HG02884 (cell line): ENCODE measurements around the gene AP1S2.

ENCODE experiments used
- ATAC-seq: cut with Tn5 transposase; IDR thresholded peaks from one replicate; pipeline ENCODE4 v1.9.1; 2021; ENCODE audit warnings: mild to moderate bottlenecking, moderate library complexity; ENCODE audit not compliant: unreplicated experiment

Gene AP1S2

DNA sequence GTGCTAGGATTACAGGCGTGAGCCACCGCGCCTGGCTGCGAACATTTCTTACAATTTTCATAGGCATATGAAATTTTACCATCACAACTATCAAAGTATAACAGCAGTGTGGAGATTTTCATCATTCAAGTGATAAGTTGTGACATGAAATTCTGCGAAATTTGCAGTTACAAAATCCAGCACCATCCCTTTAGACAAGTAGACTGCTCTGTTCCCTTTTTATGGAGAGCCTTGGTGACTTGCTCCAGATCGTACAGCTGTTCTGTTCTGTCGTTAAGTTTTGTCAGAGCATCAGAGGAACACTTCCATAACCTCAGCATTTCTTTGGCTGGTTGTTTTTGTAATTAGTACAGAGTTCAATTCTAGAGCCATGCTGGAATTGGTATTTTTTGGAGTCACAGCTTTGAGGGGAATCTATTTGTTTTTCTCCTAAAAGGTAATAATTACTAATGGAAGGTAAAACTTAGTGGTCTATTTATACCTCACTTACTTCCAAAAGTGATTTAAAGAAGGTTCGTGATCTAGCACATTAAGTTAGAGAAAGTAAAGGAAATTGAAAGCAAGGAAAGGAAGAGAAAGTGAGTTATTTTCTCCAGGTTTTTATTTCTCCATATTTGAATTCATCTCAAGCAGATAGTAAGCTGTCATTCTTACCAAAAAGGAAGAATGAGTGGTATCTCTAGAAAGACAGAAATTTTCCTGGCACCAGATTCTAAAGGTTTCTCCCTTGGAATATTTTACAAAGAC lies 42.2 kb downstream of the AP1S2 start:
- ATAC-seq: no peak

DNA sequence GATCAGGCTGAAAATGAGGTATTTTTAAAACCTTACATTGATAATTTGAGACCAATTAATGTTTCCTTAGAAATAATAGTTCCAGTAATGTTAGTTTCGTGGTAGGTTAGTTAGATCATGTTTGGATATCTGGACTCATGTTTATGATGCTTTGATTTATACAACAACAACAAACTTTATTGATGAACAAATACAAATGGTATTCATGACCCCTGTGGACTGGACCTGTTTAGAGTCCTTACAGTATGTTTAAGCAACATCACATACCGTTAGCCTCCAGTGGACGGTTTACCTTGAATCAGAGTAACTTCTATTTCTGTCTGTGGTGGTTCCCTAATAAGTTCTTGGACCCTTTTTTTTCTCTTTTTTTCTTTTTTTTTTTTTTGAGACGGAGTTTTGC lies 46.4 kb downstream of the AP1S2 start:
- ATAC-seq: no peak

- ATAC-seq: no peak
These were observed 50.0 kb downstream of the AP1S2 start for GRCh38 chrX:15804563-15804962.

- ATAC-seq: no peak
These were observed 56.9 kb downstream of the AP1S2 start for GRCh38 chrX:15797707-15798106.

DNA sequence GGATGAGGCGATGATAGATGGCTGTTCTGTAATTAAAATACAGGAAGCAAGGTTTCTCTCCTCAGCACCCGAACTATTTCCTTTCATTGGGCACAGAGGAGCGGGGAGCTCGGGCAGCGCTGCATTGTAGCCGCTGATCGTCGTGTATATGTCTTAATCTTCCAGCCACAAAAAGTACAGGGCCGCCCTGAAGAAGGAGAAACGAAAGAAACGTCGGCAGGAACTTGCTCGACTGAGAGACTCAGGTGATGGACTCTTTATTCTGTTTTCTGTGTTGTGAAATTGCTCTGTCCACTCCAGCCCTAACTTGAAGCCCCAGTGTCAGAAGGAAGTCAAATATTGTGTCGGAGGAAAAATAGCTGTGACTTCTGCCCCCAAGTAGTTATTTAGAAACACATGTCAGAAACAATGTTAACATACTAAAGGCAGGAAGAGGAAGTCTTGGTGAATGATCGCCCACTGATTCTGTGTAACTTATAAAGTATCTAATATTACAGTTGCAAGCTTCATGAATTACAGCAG lies 63.8 kb downstream of the AP1S2 start:
- ATAC-seq: peak; percentile 20

GRCh38 chrX:15789979-15790768 lies 64.4 kb downstream of the AP1S2 start, which contains the start of gene ZRSR2:
Gene ZRSR2, plus strand, starts transcription at chrX:15790484. Its CDS starts 12 bp downstream, at chrX:15790496.
- peak; percentile 81 for ATAC-seq

DNA sequence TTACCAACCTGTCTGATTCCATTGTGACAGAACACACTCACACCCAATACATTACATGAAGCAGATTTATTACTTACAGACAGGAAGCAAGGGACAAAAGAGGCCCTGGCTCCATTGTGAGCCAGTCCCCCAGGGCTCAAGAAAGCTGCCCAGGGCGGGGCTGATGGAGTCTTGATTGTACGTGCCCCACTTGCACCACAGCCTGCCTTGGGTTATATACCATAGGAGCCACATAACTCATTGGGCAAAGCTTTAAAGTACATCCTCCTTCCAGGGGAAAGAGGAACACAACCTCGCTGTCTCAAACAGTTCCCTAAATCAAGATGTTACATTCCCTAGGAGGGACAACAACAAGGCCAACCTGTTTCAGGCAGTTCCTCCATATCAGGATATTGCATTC lies 67.7 kb downstream of the AP1S2 start:
- ATAC-seq: no peak

GRCh38 chrX:15785176-15785750 lies 69.3 kb downstream of the AP1S2 start:
- ATAC-seq: no peak

DNA sequence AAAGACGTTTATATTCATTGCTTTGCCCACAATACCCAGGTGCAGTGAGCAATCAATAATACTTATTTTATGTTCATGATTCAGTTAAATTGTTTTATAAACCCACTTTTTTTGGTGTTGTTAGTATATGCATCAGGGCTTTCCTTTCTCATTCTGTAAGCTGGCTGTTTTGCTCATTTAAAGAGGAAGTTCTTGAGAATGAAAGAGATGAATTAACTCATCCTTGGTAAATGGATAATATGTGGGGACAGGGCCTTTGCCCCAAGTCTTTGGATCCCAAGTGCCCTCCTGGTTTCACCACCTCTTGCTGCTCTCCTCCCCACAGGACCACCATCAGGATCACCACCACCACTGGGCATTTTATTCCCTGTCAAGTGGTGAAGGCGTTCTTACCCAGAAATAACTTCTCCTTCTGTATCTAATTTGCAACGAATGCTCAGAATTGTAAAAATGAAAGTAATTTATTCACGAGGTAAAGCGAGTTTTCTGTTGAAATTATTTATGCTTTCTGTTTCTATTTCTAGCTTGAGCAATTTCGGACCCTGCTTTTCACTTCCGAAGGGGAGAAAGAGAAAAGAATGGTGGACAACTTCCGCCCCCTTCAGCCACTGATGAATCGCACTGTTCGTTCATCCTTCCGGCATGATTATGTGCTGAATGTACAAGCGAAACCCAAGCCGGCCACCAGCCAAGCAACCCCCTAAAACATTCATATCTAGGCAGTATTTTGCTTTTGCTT lies 72.5 kb downstream of the AP1S2 start:
- peak; percentile 82 for ATAC-seq
